Thyroid gland (tissue), 4 donors: Measurements from ENCODE around the gene BARHL2.

Experiments used
- POLR2A ChIP-seq, 2 donors: fragments of 450-650 bp; IDR thresholded peaks; one replicate each; pipeline ENCODE4 v1.6.1; 2017; ENCODE audit warnings: antibody characterized with exemption in 2 of 2, mild to moderate bottlenecking in 2 of 2, moderate library complexity in 1 of 2
- TF ChIP-seq, protein P1 (sequence below), 6 experiments: fragments of 200-600 bp in 3 of 6; fragments of 450-650 bp in 3 of 6; sonication (generic) in 3 of 6; IDR thresholded peaks; one replicate each; pipeline ENCODE4 v1.5.1; 2016 to 2019; ENCODE audit warnings: antibody characterized with exemption in 6 of 6, mild to moderate bottlenecking in 2 of 6, inconsistent platforms in 1 of 6, moderate library complexity in 1 of 6

DNA sequence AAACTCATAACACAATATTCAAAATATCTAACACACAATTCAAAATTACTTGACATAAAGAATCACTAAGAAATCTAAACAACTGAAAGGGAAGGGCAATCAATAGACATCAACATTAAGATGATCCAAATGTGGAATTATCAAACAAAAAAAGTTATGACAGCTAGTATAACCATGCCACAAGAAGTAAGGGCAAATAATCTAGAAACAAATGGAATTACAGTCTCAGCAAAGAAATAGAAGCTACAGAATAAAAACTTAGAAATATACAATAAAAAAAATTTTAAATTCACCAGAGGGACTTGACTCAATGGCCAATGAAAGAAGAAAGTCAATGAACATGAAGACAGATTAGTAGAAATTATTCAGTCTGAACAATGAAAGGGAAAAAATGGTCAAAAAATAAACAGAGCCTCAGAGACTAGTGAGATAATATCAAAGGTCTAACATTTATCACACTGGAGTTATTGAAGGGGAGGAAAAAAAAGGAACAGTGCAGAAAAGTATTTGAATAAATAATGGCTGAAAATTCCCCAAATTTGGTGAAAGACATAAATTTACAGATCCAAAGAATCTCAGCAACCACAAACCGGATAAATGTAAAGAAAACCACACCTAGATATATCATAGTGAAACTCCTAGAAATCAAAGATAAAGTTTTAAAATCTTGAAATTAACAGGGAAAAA lies 41.8 kb downstream of the BARHL2 start:
- TF ChIP-seq, protein P1, sequence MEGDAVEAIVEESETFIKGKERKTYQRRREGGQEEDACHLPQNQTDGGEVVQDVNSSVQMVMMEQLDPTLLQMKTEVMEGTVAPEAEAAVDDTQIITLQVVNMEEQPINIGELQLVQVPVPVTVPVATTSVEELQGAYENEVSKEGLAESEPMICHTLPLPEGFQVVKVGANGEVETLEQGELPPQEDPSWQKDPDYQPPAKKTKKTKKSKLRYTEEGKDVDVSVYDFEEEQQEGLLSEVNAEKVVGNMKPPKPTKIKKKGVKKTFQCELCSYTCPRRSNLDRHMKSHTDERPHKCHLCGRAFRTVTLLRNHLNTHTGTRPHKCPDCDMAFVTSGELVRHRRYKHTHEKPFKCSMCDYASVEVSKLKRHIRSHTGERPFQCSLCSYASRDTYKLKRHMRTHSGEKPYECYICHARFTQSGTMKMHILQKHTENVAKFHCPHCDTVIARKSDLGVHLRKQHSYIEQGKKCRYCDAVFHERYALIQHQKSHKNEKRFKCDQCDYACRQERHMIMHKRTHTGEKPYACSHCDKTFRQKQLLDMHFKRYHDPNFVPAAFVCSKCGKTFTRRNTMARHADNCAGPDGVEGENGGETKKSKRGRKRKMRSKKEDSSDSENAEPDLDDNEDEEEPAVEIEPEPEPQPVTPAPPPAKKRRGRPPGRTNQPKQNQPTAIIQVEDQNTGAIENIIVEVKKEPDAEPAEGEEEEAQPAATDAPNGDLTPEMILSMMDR (IDR thresholded peaks at IDR 0.05) = no peak
- no peak for TF ChIP-seq POLR2A (IDR thresholded peaks at IDR 0.05)
